ENCODE results near the gene CAPN13.

Gene CAPN13

GRCh38 chr2:30731706-30732105 is 75.5 kb downstream of the CAPN13 start:
- Histone ChIP-seq H3K9me3 (ENCODE audit: control insufficient read depth, insufficient read depth, low read length) (no peaks in the 10 kb centered on the region), H3K4me2 (ENCODE audit: low read length) (no peak overlapping the region), H3K79me2 (ENCODE audit: control insufficient read depth, low read length) (no peaks in the 10 kb centered on the region), H3K36me3 (ENCODE audit: control insufficient read depth, low read length) (no peaks in the 10 kb centered on the region), H3K27ac (ENCODE audit: low read depth, low read length) (no peak overlapping the region), H3K4me1 (ENCODE audit: control insufficient read depth, low read length) (no peaks in the 10 kb centered on the region), H3K9me2 (replicated peaks; ENCODE audit: control insufficient read depth, low read length) (no peaks in the 10 kb centered on the region), H3F3A (ENCODE audit: control insufficient read depth, insufficient read depth) (no peaks in the 10 kb centered on the region), H3K4me3 (ENCODE audit: low read length) (no peak overlapping the region), H3K27me3 (ENCODE audit: control insufficient read depth, low read length) (no peaks in the 10 kb centered on the region; the same call in 1 of the 2 replicates), H4K20me1 (ENCODE audit: control insufficient read depth, insufficient read depth, low read depth, low read length) (no peaks in the 10 kb centered on the region)
- TF ChIP-seq EZH2phosphoT487 (IDR thresholded peaks at IDR 0.05; ENCODE audit: borderline replicate concordance, low read length) (no peak), CTCF (IDR thresholded peaks at IDR 0.05; ENCODE audit: low read depth, low read length, poor library complexity, severe bottlenecking) (no peak)

- Histone ChIP-seq H3K4me2 (ENCODE audit: low read length) (no peak overlapping the region), H3K27me3 (ENCODE audit: control insufficient read depth, low read length) (peaks cover 2% of the 10 kb centered on the region), H3K79me2 (ENCODE audit: control insufficient read depth, low read length) (no peaks in the 10 kb centered on the region), H3K36me3 (ENCODE audit: control insufficient read depth, low read length) (no peaks in the 10 kb centered on the region), H3K9me2 (replicated peaks; ENCODE audit: control insufficient read depth, low read length) (no peaks in the 10 kb centered on the region), H3K4me1 (ENCODE audit: control insufficient read depth, low read length) (no peaks in the 10 kb centered on the region), H3F3A (ENCODE audit: control insufficient read depth, insufficient read depth) (no peaks in the 10 kb centered on the region), H4K20me1 (ENCODE audit: control insufficient read depth, insufficient read depth, low read depth, low read length) (no peaks in the 10 kb centered on the region), H3K4me3 (ENCODE audit: low read length) (no peak overlapping the region), H3K27ac (ENCODE audit: low read depth, low read length) (no peak overlapping the region), H3K9me3 (ENCODE audit: control insufficient read depth, insufficient read depth, low read length) (no peaks in the 10 kb centered on the region)
- TF ChIP-seq EZH2phosphoT487 (IDR thresholded peaks at IDR 0.05; ENCODE audit: borderline replicate concordance, low read length) = no peak
- no peak for TF ChIP-seq CTCF (IDR thresholded peaks at IDR 0.05; ENCODE audit: low read depth, low read length, poor library complexity, severe bottlenecking)
Measured at GRCh38 chr2:30730736-30731647, 76.3 kb downstream of the CAPN13 start.

GRCh38 chr2:30729031-30729430 is 78.2 kb downstream of the CAPN13 start:
- no peaks in the 10 kb centered on the region for H3K79me2 ChIP-seq (ENCODE audit: control insufficient read depth, low read length)

More at GRCh38 chr2:30729031-30729430, 78.2 kb downstream of the CAPN13 start:
- Histone ChIP-seq H3K4me1 (ENCODE audit: control insufficient read depth, low read length) (no peaks in the 10 kb centered on the region), H3K27me3 (ENCODE audit: control insufficient read depth, low read length) (peaks cover 9% of the 10 kb centered on the region), H4K20me1 (ENCODE audit: control insufficient read depth, insufficient read depth, low read depth, low read length) (no peaks in the 10 kb centered on the region), H3K9me2 (replicated peaks; ENCODE audit: control insufficient read depth, low read length) (no peaks in the 10 kb centered on the region), H3K4me3 (ENCODE audit: low read length) (no peak overlapping the region), H3K27ac (ENCODE audit: low read depth, low read length) (no peak overlapping the region), H3K9me3 (ENCODE audit: control insufficient read depth, insufficient read depth, low read length) (no peaks in the 10 kb centered on the region), H3K36me3 (ENCODE audit: control insufficient read depth, low read length) (no peaks in the 10 kb centered on the region), H3F3A (ENCODE audit: control insufficient read depth, insufficient read depth) (no peaks in the 10 kb centered on the region), H3K4me2 (ENCODE audit: low read length) (no peak overlapping the region)
- TF ChIP-seq CTCF (IDR thresholded peaks at IDR 0.05; ENCODE audit: low read depth, low read length, poor library complexity, severe bottlenecking) = no peak
- no peak for TF ChIP-seq EZH2phosphoT487 (IDR thresholded peaks at IDR 0.05; ENCODE audit: borderline replicate concordance, low read length)
